Measurements from ENCODE around the gene COL27A1.
"Not testable (repeated sequence)": the region's sequence is repeated elsewhere in the genome, so short reads cannot be mapped to it uniquely, and the experiment has no call there.

COL27A1 gene

GRCh38 chr9:114324492-114324891 is 169.2 kb downstream of the COL27A1 start:
- no peak for DNase-seq (ENCODE audit: low read depth)

GRCh38 chr9:114324965-114325364 is 169.6 kb downstream of the COL27A1 start:
- DNase-seq (ENCODE audit: low read depth) = not testable (repeated sequence)

DNA sequence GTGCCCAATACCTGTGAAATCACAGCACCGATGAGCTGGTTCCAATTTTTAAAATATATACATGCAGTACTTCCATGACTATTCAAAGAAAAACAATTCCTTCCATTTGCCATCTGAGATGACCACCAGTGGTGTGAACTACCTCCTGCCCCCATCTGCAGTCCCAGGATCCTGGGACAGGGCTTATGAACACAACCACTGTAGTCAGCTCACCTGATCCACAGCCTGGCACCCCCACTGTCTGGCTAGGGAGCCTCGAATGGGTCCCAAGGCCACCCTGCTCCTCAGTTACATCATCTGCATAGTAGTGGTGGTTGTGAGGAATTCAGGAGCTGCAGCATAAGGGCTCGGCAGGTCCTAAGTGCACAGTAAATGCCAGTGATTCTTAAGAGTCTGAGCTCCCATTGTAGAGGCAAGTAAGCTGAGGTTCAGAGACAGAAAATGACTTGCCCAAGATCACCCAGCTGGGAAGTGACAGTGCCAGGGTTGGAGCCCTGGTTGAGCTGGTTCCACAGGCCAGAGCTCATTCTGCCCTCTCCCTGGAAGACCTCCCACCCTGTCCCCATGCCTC is 170.4 kb downstream of the COL27A1 start:
- not testable (repeated sequence) for DNase-seq (ENCODE audit: low read depth)

- DNase-seq (ENCODE audit: low read depth) = no peak
Observed at GRCh38 chr9:114327749-114328148, 172.4 kb downstream of the COL27A1 start.

GRCh38 chr9:114328357-114328820 is 173.1 kb downstream of the COL27A1 start:
- DNase-seq (ENCODE audit: low read depth) = not testable (repeated sequence)

GRCh38 chr9:114328937-114329624 is 173.7 kb downstream of the COL27A1 start:
- DNase-seq (ENCODE audit: low read depth) = not testable (repeated sequence)

DNA sequence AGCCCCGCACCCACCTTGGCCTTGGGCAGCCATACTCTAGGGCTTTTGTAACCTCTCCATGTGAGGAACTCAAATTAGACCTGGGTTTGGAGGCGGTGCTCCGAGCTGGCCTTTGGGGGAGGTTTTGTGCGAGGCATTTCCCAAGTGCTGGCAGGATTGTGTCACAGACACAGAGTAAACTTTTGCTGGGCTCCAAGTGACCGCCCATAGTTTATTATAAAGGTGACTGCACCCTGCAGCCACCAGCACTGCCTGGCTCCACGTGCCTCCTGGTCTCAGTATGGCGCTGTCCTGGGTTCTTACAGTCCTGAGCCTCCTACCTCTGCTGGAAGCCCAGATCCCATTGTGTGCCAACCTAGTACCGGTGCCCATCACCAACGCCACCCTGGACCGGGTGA is 174.3 kb downstream of the COL27A1 start, which contains the start of gene ORM2:
TSS of gene ORM2 (plus strand) at position 245 of the 398 bp plus-strand sequence. CDS start at position 281, 36 bp downstream.
- DNase-seq (ENCODE audit: low read depth) = not testable (repeated sequence)

DNA sequence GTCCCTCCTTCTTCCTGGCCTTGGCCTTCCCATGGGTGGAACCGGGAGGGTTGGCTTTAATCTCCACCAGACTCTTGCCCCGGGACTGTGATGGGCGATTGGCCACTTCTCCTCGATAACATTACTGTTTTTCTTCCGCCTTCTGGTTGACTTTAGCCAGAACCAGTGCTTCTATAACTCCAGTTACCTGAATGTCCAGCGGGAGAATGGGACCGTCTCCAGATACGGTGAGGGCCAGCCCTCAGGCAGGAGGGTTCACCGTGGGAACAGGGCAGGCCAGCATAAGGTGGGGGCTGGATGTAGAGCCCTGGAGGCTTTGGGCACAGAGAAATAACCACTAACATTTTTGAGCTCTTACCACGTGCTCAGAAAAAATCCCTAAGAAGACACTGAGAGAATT is 175.3 kb downstream of the COL27A1 start:
- no peak for DNase-seq (ENCODE audit: low read depth)

GRCh38 chr9:114331229-114332195 is 176.2 kb downstream of the COL27A1 start:
- not testable (repeated sequence) for DNase-seq (ENCODE audit: low read depth)

- not testable (repeated sequence) for DNase-seq (ENCODE audit: low read depth)
Observed at GRCh38 chr9:114332474-114333040, 177.2 kb downstream of the COL27A1 start.

- DNase-seq (ENCODE audit: low read depth) = not testable (repeated sequence)
Observed at GRCh38 chr9:114333718-114334117, 178.4 kb downstream of the COL27A1 start.

- no peak for DNase-seq (ENCODE audit: low read depth)
Observed at GRCh38 chr9:114334490-114334889, 179.2 kb downstream of the COL27A1 start.

DNA sequence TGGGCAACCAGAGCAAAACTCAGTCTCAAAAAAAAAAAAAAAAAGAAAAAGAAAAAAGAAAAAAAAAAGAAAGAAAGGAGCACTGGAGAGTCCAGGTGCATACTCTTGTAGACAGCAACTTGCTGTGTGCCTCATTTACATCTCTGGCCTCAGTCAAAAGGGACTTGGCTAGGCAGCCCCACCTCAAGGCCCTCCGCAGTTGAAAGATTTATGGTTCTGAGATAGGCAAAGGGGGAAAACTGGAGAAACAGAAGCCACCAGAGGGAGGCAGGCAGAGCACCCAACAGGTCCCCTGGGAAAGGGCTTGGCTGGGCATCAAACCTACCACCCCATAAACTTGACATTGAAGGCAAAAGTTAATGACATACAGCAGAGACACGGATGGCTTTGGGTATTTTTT is 180.4 kb downstream of the COL27A1 start:
- DNase-seq (ENCODE audit: low read depth) = no peak

GRCh38 chr9:114336157-114336556 is 180.8 kb downstream of the COL27A1 start:
- DNase-seq (ENCODE audit: low read depth) = no peak

DNA sequence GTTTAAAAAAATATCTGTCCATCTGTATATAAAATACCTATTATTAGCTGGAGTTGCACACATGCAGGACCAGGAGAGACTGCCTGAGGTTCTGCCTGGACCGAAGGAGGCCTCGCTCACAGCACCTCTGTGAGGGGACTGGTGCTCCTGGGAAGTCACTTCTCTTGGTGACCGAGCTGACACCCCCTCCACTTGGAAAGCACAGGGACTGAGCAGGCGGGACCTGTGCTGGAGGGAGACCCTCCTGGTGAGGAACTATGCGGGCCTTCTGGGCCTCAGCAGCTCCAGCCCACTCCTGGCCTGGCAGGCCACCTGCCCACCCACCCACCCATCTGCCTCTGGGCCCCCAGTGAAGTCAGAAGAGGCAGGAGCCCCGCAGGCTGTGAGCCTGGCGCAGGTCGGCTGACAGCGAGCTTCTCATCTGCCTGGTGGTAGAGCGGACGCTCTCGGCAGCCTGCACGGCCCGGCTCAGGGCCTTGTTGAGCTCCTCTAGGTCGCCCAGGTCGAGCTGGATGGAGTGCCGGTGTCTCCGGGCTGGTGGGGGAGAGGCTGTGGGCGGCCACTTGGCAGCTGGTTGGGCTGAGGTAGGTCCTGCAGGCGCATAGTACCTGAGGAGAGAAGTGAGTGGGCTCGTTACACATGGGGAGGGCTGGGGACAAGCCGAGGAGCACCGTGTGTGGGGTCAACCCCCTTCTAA is 181.5 kb downstream of the COL27A1 start:
- DNase-seq (ENCODE audit: low read depth) = no peak

DNA sequence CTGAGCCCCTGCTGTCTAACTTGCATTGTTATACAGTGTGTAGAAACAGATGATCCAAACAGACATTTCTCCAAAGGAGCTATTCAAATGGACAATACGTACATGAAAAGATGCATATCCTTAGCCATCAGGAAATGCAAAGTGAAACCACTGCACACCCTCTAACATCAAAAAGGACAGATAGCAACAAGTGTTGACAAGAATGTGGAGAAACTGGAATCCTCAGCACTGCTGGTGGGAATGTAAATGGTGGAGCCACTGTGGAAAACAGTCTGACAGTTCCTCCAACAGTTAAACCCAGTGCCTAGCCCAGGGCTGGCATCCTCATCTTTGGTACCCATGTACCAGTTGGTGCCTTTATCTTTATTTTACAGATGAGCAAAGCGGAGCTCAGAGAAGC is 182.8 kb downstream of the COL27A1 start:
- no peak for DNase-seq (ENCODE audit: low read depth)

DNA sequence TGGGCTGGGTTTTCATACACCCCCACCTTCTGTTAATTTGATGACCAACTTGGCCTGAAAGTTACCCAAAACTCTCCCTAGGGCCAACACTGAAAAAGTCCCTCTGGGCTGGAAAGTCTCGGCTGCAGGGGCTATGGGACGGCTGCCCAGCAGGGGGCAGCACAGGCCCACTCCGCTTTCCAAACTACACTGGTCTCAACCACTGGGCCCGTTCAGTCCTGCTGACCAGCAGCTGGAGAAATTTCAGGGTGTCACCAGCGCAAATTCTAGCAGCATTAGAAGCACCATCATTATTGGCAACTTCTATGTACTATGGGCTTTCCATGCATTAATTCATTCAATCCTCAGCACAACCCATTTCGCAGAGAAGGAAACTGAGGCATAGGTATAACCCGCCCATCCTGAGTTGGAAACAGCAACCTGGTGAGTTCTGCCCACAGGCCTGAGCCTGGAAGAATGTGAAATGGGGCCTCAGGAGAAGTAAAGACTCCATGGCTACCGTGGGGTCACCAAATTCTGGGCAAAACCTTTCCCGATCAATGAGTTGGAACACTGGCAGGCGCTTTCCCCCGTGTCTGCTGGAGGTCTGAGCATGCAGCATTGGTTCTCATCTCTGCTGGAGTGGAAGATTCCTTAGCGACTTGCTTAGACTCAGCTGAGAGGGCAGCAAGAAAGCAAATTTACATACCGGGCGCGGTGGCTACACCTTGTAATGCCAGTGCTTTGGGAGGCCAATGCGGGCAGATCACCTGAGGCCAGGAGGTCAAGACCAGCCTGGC is 184.0 kb downstream of the COL27A1 start:
- DNase-seq (ENCODE audit: low read depth) = no peak

DNA sequence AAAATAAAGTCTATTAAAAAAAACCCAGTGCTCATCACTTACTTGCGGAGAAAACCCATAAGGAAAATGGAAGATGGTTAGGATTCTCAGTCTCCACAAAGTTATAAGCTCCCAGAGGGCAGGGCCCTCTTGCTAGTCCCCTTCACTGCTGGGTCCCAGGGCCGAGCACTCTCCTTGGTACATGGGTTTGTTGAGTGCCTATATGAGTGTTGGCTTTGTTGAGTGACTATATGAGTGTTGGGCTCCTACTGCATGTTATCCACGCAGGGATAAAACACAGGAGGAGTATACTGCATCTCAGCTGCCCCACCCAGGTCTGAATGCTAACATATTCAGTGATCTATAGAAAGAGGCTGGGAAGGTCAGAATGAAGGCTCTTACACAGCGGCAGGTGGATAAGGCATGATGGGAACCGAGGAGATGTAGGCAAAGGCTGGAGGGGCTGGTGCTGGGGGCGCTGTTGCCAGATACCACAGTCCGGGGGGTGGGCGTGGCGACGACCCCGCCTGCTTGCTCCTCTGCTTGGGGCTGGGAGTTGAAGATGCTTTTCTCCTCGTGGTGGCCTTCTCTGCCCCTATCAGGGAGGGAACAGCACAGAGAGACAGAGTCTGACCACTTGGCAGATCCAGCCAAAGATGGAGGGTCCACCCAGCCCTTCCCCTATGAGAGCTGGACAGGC is 186.0 kb downstream of the COL27A1 start:
- no peak for DNase-seq (ENCODE audit: low read depth)

DNA sequence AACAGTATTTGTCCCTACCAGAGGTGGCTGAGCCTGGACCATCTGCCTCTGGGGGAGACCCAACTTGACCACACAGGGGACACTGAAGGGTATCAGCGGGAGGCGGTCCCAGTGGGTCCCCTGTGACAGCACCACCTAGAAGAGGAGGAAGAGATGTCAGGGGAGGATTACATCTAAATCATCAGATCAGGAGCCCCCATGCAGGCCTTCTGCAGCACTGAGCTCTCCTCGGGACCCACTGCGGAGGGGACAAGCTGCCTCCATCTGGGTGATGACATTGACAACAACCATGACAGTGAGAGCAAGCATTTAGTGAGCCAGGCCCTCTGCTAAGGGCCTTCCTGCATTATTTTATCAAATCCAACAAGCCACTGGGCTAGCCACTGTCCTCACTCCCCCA is 186.7 kb downstream of the COL27A1 start:
- no peak for DNase-seq (ENCODE audit: low read depth)
